IMR-90 (cell line): ENCODE data around the gene DNAH6. TPM values are rescaled to one million over a fixed set of nuclear protein-coding genes. Genes with fewer than 3 reads are reported as not detected.

Experiments used
- ATAC-seq: fragments of 200-7000 bp; cut with Tn5 transposase; 2 replicates; pipeline ENCODE4 v1.9.1; 2020; ENCODE audit warnings: low read depth, mild to moderate bottlenecking, moderate library complexity
- BruUV-seq: library from RNA; stranded (reverse); fragments of 400-500 nt; replicated peaks from 2 replicates; lab custom pipeline; 2021; lab: Mats Ljungman, UMichigan
- CTCF ChIA-PET: fragments of 300-600 bp; formaldehyde crosslinking; extraction: SDS; loops from one replicate; lab custom pipeline; 2021; ENCODE audit warnings: antibody characterized with exemption; lab: Yijun Ruan, JAX
- POLR2A ChIA-PET: fragments of 300-600 bp; sonication (Branson Sonifier 250); formaldehyde crosslinking; loops from one replicate; lab custom pipeline; 2022; ENCODE audit warnings: antibody characterized with exemption; ENCODE audit not compliant: unreplicated experiment; lab: Charles Lee
- DNase-seq: peaks from one replicate; pipeline ENCODE4 v3.0.0; 2013
- H2AFZ ChIP-seq: replicated peaks from 2 replicates; pipeline ENCODE3; 2013; ENCODE audit warnings: low read length, mild to moderate bottlenecking; ENCODE audit not compliant: poor library complexity
- H2AK5ac ChIP-seq: 2 replicates; pipeline ENCODE4 v1.6.1; 2013; ENCODE audit warnings: low read depth, low read length, inconsistent platforms
- H2AK9ac ChIP-seq: replicated peaks from 2 replicates; pipeline ENCODE3; 2013; ENCODE audit warnings: mild to moderate bottlenecking, low read depth, low read length, moderate library complexity; ENCODE audit not compliant: poor library complexity
- H2BK120ac ChIP-seq: 2 replicates; pipeline ENCODE4 v1.6.1; 2013; ENCODE audit warnings: low read depth, low read length, inconsistent platforms
- H2BK15ac ChIP-seq: 3 replicates; pipeline ENCODE4 v1.6.1; 2013; ENCODE audit warnings: low read depth, low read length, inconsistent platforms
- H2BK20ac ChIP-seq: 2 replicates; pipeline ENCODE4 v1.6.1; 2013; ENCODE audit warnings: low read depth, mild to moderate bottlenecking, inconsistent platforms, low read length, moderate library complexity
- H2BK5ac ChIP-seq: 2 replicates; pipeline ENCODE4 v1.6.1; 2013; ENCODE audit warnings: mild to moderate bottlenecking, low read depth, low read length, inconsistent platforms; ENCODE audit not compliant: poor library complexity, severe bottlenecking
- H3K14ac ChIP-seq: replicated peaks from 2 replicates; pipeline ENCODE4 v1.6.1; 2013; ENCODE audit warnings: low read depth, low read length, inconsistent platforms
- H3K18ac ChIP-seq: 2 replicates; pipeline ENCODE4 v1.6.1; 2013; ENCODE audit warnings: low read depth, low read length, control low read depth
- H3K23ac ChIP-seq: 2 replicates; pipeline ENCODE4 v1.6.1; 2013; ENCODE audit warnings: low read depth, low read length, inconsistent platforms
- H3K27ac ChIP-seq: 2 replicates; pipeline ENCODE4 v1.5.1; 2013; ENCODE audit warnings: mild to moderate bottlenecking, control low read depth, low read length; ENCODE audit not compliant: insufficient read depth
- H3K27me3 ChIP-seq: 2 replicates; pipeline ENCODE4 v1.6.1; 2013; ENCODE audit warnings: low read length; ENCODE audit not compliant: control insufficient read depth, insufficient read depth
- H3K36me3 ChIP-seq: 2 replicates; pipeline ENCODE4 v1.6.1; 2013; ENCODE audit warnings: low read length, mixed read lengths; ENCODE audit not compliant: control insufficient read depth, insufficient read depth
- H3K4ac ChIP-seq: 2 replicates; pipeline ENCODE4 v1.6.1; 2013; ENCODE audit warnings: low read depth, low read length, inconsistent platforms
- H3K4me1 ChIP-seq: 2 replicates; pipeline ENCODE4 v1.6.1; 2013; ENCODE audit warnings: low read length, mixed read lengths; ENCODE audit not compliant: control insufficient read depth, insufficient read depth
- H3K4me2 ChIP-seq: 2 replicates; pipeline ENCODE4 v1.6.1; 2013; ENCODE audit warnings: low read depth, mild to moderate bottlenecking, control low read depth, low read length, moderate library complexity
- H3K4me3 ChIP-seq: 2 replicates; pipeline ENCODE4 v1.5.1; 2013; ENCODE audit warnings: low read depth, mild to moderate bottlenecking, control low read depth, low read length, moderate library complexity; ENCODE audit not compliant: insufficient read depth
- H3K56ac ChIP-seq: 2 replicates; pipeline ENCODE4 v1.6.1; 2013; ENCODE audit warnings: low read length, inconsistent platforms; ENCODE audit not compliant: insufficient read depth; ENCODE audit errors: extremely low read depth
- H3K79me1 ChIP-seq, 2 experiments: 2 replicates each; pipeline ENCODE4 v1.6.1; 2013; ENCODE audit warnings: low read length in 2 of 2, inconsistent platforms in 1 of 2, low read depth in 1 of 2
- H3K9ac ChIP-seq: 2 replicates; pipeline ENCODE4 v1.6.1; 2013; ENCODE audit warnings: low read depth, low read length, control low read depth
- H3K9me1 ChIP-seq: 2 replicates; pipeline ENCODE4 v1.6.1; 2013; ENCODE audit warnings: low read length, inconsistent platforms; ENCODE audit not compliant: insufficient read depth
- H3K9me3 ChIP-seq: 2 replicates; pipeline ENCODE4 v1.6.1; 2013; ENCODE audit warnings: low read length; ENCODE audit not compliant: control insufficient read depth, insufficient read depth
- H4K20me1 ChIP-seq: 2 replicates; pipeline ENCODE4 v1.6.1; 2013; ENCODE audit warnings: low read length, inconsistent platforms; ENCODE audit not compliant: insufficient read depth
- H4K5ac ChIP-seq: 2 replicates; pipeline ENCODE4 v1.6.1; 2013; ENCODE audit warnings: mild to moderate bottlenecking, low read depth, low read length, control low read depth
- H4K8ac ChIP-seq, 2 experiments: 2 replicates each; pipeline ENCODE4 v1.6.1; 2013; ENCODE audit warnings: low read depth in 2 of 2, low read length in 2 of 2, control low read depth in 1 of 2, inconsistent platforms in 1 of 2
- H4K91ac ChIP-seq: 2 replicates; pipeline ENCODE4 v1.6.1; 2013; ENCODE audit warnings: low read depth, low read length, inconsistent platforms; ENCODE audit not compliant: insufficient read depth
- BHLHE40 ChIP-seq: fragments of 150-350 bp; IDR thresholded peaks from 2 replicates; pipeline ENCODE4 v1.6.1; 2016; ENCODE audit warnings: mild to moderate bottlenecking, low read depth, low read length
- CEBPB ChIP-seq: IDR thresholded peaks from 2 replicates; pipeline ENCODE4 v1.6.1; 2012; ENCODE audit warnings: low read depth, low read length, improper control_type of control experiment
- CHD1 ChIP-seq: IDR thresholded peaks from 2 replicates; pipeline ENCODE4 v1.6.1; 2012; ENCODE audit warnings: low read depth, low read length, improper control_type of control experiment
- FOS ChIP-seq: fragments of 150-350 bp; IDR thresholded peaks from 2 replicates; pipeline ENCODE4 v1.6.1; 2016; ENCODE audit warnings: low read depth, low read length
- MAFK ChIP-seq: IDR thresholded peaks from 2 replicates; pipeline ENCODE4 v1.6.1; 2012; ENCODE audit warnings: low read depth, low read length, improper control_type of control experiment
- MAZ ChIP-seq: IDR thresholded peaks from 2 replicates; pipeline ENCODE4 v1.6.1; 2012; ENCODE audit warnings: low read depth, mild to moderate bottlenecking, low read length, improper control_type of control experiment, moderate library complexity, borderline replicate concordance
- MXI1 ChIP-seq: IDR thresholded peaks from 2 replicates; pipeline ENCODE4 v1.6.1; 2012; ENCODE audit warnings: low read depth, mild to moderate bottlenecking, low read length, moderate library complexity, borderline replicate concordance
- NFE2L2 ChIP-seq: fragments of 150-350 bp; IDR thresholded peaks from 2 replicates; pipeline ENCODE4 v1.6.1; 2016; ENCODE audit warnings: low read depth, mild to moderate bottlenecking, low read length
- POLR2A ChIP-seq: IDR thresholded peaks from 2 replicates; pipeline ENCODE4 v1.6.1; 2012; ENCODE audit warnings: mild to moderate bottlenecking, low read depth, low read length
- RAD21 ChIP-seq: IDR thresholded peaks from 2 replicates; pipeline ENCODE4 v1.6.1; 2012; ENCODE audit warnings: low read length, improper control_type of control experiment
- RCOR1 ChIP-seq: IDR thresholded peaks from 2 replicates; pipeline ENCODE4 v1.6.1; 2012; ENCODE audit warnings: mild to moderate bottlenecking, low read length, improper control_type of control experiment; ENCODE audit not compliant: insufficient replicate concordance
- RFX5 ChIP-seq: IDR thresholded peaks from 2 replicates; pipeline ENCODE4 v1.8.0; 2012; ENCODE audit warnings: low read depth, mild to moderate bottlenecking, low read length, moderate library complexity
- SMC3 ChIP-seq: fragments of 150-350 bp; IDR thresholded peaks from 2 replicates; pipeline ENCODE4 v1.6.1; 2016; ENCODE audit warnings: low read depth, mild to moderate bottlenecking, antibody characterized with exemption, low read length, moderate library complexity
- WGBS, 2 experiments: methylation state at CpG; one replicate each; pipeline versions ENCODE4 v1.1.5 to v1.1.7; 2013; ENCODE audit warnings: missing lambda C conversion rate in 2 of 2; ENCODE audit not compliant: insufficient read length in 1 of 2; ENCODE audit errors: extremely low coverage in 2 of 2; 5-methylcytosine and 5-hydroxymethylcytosine counted together
- dilution Hi-C: fragments of 300-500 bp; cut with HindIII; formaldehyde crosslinking; loops from one replicate; pipeline ENCODE4 v1.14.3; 2018; ENCODE audit warnings: low sequenced_read_pairs; ENCODE audit not compliant: unreplicated experiment
- in situ Hi-C: fragments of 300-500 bp; cut with MboI; formaldehyde crosslinking; loops from 3 replicates; pipeline ENCODE4 v1.14.3; 2019; ENCODE audit warnings: low sequenced_read_pairs, inconsistent platforms, mixed read lengths
- intact Hi-C: fragments of 100-400 bp; cut with micrococcal nuclease; formaldehyde crosslinking; loops from 2 replicates; pipeline ENCODE4 v1.10.0; 2022
- polyA plus RNA-seq, 3 experiments: library from polyadenylated mRNA; depleted of rRNA; stranded (reverse); fragments of >200 nt; gene quantifications; 2 replicates each; pipeline ENCODE4 v1.2.3, GENCODE V29; 2012; ENCODE audit warnings: low replicate concordance in 1 of 3
- total RNA-seq: library from RNA; depleted of rRNA; stranded (reverse); fragments of >200 nt; gene quantifications from 2 replicates; pipeline ENCODE4 v1.2.3, GENCODE V29; 2012
- TF ChIP-seq, protein P1 (sequence below): conservative IDR thresholded peaks from 2 replicates; pipeline ENCODE4 v1.5.1; 2012; ENCODE audit warnings: mild to moderate bottlenecking, low read depth, low read length, improper control_type of control experiment
- TF ChIP-seq, protein P2 (sequence below): fragments of 150-350 bp; IDR thresholded peaks from 2 replicates; pipeline ENCODE4 v1.6.1; 2016; ENCODE audit warnings: low read depth, mild to moderate bottlenecking, low read length, moderate library complexity, borderline replicate concordance
- TF ChIP-seq, protein P3 (sequence below): fragments of 150-350 bp; IDR thresholded peaks from 2 replicates; pipeline ENCODE4 v1.6.1; 2017; ENCODE audit warnings: mild to moderate bottlenecking, antibody characterized with exemption, low read length, low read depth

Gene DNAH6
- total and polyA plus RNA-seq, 2 of the 4 experiments (the other 2 are of a cell fraction): under 0.01 to 0.07 TPM

DNA sequence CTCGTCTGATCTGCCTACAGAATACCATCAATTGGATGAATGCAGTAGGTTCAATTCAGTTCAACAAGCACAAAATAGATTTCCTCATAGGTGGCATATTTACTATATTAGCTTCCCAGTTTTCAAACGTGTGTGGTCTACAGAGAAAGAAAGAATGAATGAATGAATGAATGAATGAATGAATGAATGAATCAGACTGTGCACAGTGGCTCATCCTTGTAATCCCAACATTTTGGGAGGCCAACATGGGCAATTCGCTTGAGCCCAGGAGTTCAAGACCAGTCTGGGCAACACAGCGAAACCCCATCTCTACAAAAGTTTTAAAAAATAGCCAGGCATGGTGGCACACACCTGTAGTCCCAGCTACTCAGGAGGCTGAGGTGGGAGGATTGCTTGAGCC is 269.7 kb downstream of the DNAH6 start:
- Histone ChIP-seq H3K18ac (no peak overlapping the region), H2AK5ac (no peak overlapping the region), H2BK5ac (no peak overlapping the region), H4K5ac (no peak overlapping the region), H3K4me1 (0 out of 2 replicates have a peak, but pooled peaks cover 2% of the 10 kb centered on the region), H4K91ac (no peak overlapping the region), H3K9me3 (no peaks in the 10 kb centered on the region), H3K79me1 (no peaks in the 10 kb centered on the region), H2AFZ (no peak overlapping the region), H3K9me1 (no peaks in the 10 kb centered on the region), H2BK20ac (no peak overlapping the region), H2BK15ac (no peak overlapping the region), H4K20me1 (no peaks in the 10 kb centered on the region), H4K8ac (no peak overlapping the region), H3K27ac (no peak overlapping the region), H3K36me3 (no peaks in the 10 kb centered on the region), H3K4ac (no peak overlapping the region), H3K4me3 (no peak overlapping the region), H3K9ac (no peak overlapping the region), H3K23ac (no peak overlapping the region), H3K27me3 (no peaks in the 10 kb centered on the region), H3K56ac (no peak overlapping the region), H3K4me2 (no peak overlapping the region), H3K14ac (no peak overlapping the region), H2AK9ac (no peak overlapping the region), H2BK120ac (no peak overlapping the region)
- ChIA-PET CTCF (no interaction called here), POLR2A (no interaction called here)
- no CpG with 5 or more reads among the region's 4 CpGs for WGBS, 2 experiments
- no peak for DNase-seq
- intact Hi-C loops: no loop called here
- dilution Hi-C loops: no loop called here
- TF ChIP-seq, protein P1, sequence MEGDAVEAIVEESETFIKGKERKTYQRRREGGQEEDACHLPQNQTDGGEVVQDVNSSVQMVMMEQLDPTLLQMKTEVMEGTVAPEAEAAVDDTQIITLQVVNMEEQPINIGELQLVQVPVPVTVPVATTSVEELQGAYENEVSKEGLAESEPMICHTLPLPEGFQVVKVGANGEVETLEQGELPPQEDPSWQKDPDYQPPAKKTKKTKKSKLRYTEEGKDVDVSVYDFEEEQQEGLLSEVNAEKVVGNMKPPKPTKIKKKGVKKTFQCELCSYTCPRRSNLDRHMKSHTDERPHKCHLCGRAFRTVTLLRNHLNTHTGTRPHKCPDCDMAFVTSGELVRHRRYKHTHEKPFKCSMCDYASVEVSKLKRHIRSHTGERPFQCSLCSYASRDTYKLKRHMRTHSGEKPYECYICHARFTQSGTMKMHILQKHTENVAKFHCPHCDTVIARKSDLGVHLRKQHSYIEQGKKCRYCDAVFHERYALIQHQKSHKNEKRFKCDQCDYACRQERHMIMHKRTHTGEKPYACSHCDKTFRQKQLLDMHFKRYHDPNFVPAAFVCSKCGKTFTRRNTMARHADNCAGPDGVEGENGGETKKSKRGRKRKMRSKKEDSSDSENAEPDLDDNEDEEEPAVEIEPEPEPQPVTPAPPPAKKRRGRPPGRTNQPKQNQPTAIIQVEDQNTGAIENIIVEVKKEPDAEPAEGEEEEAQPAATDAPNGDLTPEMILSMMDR: no peak
- no peak for TF ChIP-seq CEBPB
- no peak for TF ChIP-seq FOS
- TF ChIP-seq CHD1: no peak
- no peak for TF ChIP-seq SMC3
- TF ChIP-seq MAFK: no peak
- no peak for TF ChIP-seq MAZ
- no peak for TF ChIP-seq POLR2A
- no peak for TF ChIP-seq BHLHE40
- TF ChIP-seq, protein P2, sequence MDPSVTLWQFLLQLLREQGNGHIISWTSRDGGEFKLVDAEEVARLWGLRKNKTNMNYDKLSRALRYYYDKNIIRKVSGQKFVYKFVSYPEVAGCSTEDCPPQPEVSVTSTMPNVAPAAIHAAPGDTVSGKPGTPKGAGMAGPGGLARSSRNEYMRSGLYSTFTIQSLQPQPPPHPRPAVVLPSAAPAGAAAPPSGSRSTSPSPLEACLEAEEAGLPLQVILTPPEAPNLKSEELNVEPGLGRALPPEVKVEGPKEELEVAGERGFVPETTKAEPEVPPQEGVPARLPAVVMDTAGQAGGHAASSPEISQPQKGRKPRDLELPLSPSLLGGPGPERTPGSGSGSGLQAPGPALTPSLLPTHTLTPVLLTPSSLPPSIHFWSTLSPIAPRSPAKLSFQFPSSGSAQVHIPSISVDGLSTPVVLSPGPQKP: no peak
- no peak for TF ChIP-seq RFX5
- no peak for TF ChIP-seq MXI1
- no peak for TF ChIP-seq NFE2L2
- no peak for TF ChIP-seq RAD21
- no peak for TF ChIP-seq RCOR1
- TF ChIP-seq, protein P3, sequence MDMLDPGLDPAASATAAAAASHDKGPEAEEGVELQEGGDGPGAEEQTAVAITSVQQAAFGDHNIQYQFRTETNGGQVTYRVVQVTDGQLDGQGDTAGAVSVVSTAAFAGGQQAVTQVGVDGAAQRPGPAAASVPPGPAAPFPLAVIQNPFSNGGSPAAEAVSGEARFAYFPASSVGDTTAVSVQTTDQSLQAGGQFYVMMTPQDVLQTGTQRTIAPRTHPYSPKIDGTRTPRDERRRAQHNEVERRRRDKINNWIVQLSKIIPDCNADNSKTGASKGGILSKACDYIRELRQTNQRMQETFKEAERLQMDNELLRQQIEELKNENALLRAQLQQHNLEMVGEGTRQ: no peak
- ATAC-seq: no peak
- no TSS peak for BruUV-seq
- in situ Hi-C loops: no loop called here
